EH (cell line): ENCODE results near the gene IRAK2.

Experiments used
- DNase-seq: peaks from one replicate; pipeline ENCODE4 v3.0.0-alpha.2; 2015; ENCODE audit warnings: low read depth

The IRAK2 gene

DNA sequence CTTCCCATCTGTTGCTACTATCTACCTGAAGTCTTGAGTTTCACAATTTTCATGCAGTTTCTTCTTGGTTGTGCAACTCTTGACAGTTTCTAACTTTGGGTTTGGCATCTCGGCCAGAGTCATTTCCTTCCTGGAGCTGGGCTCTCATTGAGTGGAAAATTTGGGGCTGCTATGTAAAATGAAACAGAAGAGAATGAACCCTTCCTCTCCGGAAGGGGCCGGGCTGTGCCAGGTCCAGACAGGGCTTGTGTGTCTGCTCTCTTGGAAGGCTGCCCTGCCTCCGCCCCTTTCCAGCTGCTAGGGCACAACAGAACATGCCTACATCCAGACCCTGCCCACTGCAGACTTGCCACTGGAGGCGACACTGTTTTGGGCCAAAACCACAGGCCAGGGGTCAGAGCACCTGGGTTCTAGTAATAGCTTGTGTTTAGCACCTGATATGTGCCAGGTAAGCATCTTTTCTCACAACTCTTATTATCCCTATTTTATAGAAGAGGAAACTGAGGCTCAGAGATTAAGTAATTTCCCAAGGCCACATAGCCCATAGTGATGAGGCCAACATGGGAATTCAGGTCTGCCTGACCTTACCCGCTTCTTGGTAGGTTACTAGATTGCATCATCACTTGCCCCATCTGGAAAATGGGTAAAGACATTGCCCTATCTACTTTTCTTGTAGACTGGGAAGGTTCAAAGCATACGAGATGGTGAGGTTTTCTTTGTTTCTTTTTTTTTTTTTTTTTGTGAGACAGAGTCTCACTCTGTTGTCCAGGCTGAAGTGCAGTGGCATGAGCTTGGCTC is 25.0 kb downstream of the IRAK2 start:
- peak; percentile 33 for DNase-seq

DNA sequence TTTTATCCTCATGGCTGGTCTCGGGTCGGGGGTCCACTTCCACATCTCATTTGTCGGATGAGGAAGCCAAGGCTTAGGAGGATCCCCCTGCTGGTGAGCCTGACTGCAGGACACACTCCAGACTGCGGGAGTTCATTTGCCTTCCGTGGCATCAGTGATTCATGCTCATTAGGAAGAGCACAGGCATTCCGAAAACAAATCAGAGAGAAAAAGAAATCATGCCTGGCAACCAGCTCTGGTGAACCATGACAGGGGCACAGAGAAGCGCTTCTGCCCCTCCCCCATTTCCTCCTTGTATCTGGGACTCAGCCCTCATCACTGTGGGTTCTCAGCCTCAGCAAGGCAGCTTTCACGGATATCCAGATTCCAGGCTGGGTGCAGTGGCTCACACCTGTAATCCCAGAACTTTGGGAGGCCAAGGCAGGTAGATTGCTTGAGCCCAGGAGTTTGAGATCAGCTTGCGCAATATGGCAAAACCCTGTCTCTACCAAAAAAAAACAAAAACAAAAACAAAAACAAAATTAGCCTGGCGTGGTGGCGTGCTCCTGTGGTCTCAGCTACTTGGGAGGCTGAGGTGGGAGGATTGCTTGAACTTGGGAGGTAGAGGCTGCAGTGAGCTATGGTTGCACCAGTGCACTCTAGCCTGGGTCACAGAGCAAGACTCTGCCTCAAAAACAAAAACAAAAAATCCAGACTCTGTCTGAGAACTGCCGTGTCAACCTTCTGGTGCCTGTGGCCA is 28.4 kb downstream of the IRAK2 start:
- DNase-seq, result peak; percentile 98

DNA sequence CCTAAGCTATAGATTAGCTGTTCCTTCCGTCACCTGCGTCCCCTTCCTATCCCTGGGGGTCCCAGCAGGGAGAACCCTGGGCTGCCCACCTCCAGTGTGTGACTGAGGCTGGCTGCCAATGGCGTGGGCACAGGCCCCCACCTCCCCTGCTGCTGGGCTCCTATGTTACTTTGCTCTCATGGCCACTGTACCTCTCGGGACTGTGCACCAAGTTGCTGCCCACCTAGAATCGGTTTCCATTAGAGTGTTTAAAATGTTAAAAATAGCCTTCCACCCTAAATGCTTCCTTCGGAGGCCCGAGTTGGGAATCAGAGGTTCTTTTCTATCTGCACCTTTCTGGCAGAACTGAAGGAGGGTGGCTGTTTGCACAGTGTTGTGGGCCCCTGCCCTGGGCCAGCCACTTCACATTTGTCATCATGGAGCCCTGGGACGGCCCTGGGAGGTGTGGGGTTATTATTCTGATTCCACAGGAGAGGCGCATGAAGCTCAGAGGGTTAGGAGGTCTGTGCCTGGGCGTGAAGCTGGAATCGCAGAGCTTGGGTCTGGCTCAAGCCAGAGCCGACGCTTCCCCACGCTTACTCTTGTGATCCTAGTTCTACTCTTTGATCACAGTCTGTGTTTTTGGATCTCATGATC is 29.1 kb downstream of the IRAK2 start:
- DNase-seq, result no peak

DNA sequence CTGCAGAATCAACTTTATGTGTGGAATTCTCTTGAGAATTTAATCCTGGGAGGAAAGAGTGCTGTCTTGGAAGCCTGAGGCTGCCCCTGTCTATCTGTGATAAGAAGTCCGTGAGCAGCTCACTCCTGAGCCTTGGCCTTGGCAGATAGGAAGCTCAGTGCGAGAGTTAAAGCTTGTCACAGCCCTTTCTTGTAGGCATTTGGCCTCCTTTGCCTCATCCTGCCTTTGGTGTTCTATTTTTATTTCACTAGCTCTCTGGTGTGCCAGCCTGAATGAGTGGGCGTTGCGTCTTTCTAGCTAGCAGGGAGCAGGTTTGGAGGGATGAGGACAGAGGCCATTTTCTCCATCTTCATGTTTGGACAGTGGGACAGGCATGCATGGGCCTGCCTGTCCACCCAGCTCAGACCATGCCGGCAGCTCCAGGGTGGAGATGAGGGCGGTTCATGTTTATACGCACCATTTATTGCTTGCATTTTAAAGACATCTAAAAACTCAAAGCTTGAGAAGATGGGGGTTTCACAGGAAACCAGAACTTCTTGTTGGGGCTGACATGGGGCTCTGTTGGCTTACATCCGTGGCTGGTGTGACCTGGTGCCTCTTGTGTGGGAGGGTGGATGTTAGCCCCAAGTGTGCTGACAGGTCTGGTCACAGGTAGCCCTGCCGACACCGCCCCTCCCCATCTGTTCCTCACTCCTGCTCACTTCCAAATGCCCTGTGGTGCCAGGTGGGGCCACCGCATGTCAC is 29.8 kb downstream of the IRAK2 start:
- peak; percentile 15 for DNase-seq

DNA sequence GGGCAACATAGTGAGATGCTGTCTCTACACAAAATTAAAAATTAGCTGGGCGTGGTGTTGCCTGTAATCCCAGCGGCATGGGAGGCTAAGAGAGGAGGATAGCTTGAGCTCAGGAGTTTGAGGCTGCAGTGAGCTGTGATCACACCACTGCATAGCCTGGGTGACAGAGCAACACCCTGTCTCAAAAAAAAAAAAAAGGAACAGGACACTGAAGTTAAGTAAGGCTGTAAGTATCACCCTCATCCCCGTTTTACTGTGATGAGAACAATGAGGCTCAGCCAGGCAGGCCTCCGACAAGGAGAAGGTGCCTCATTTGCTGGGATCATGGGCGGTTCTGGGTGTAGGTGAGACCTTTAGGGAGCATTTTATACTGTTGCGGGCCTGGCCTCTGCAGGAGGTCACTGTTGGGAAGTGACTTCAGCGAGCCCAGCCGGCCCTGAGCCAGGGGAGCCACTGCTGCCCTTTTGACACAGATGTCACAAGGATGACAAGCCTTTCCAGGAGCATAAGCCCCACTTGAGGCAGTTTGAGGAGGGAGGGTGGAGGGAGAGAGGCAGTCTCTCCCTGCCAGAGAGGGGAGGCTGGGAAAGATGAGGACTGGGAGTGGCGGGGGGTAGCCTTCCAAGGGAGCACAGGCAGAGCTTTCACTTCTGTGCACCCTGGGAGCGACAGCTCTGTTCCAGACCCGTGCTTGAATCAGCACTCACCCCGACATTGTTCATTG is 30.8 kb downstream of the IRAK2 start:
- no peak for DNase-seq

DNA sequence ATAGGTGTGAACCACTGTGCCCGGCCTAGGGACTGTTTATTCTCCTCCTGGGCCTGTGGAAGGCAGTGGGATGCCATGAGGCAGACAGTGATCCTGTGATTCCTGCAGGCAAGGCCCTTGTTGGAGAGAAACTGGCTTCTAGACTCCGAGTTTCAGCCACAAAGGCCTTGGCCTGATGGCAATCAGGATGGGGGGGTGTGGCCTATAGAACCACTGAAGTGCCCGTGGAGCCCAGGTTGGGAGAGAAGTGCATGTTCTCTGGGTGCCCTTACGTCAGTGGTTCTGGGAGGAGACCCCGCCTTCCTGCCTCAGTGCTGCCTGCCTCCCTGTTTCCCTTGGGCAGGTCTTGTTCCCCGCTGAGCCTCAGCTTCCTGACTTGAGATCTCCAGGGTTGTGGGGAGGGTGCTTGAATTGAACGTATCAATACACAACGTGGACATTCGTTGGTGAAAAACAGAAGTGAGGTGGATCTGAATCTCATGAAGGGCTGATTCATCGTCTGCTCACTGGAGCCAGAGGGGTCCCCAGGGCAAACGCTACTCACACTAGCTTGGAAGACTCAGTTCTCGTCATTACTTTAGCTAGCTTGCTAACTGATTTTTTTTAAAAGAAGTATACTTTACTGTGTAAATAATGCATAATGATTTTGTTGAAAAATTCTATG is 31.8 kb downstream of the IRAK2 start:
- DNase-seq, result peak; percentile 20

DNA sequence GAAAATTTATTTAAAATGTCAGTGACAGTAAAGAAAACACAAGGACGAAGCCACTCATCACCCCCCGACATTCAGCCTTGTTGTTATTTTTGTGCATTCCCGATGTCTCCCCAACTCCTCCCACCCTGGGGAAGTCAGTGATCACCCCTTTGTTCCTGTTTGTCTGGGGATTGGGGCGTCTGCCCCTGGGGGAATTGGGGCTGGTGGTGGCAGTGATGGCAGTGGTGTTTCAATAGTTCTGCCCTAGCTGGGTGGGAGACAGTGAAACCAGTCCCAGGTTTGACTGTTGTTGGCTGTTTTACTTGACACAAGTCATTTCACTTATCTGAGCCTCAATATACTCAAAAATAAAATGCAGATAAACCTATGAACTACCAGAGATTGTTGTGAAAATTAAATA is 33.5 kb downstream of the IRAK2 start:
- DNase-seq, result no peak

DNA sequence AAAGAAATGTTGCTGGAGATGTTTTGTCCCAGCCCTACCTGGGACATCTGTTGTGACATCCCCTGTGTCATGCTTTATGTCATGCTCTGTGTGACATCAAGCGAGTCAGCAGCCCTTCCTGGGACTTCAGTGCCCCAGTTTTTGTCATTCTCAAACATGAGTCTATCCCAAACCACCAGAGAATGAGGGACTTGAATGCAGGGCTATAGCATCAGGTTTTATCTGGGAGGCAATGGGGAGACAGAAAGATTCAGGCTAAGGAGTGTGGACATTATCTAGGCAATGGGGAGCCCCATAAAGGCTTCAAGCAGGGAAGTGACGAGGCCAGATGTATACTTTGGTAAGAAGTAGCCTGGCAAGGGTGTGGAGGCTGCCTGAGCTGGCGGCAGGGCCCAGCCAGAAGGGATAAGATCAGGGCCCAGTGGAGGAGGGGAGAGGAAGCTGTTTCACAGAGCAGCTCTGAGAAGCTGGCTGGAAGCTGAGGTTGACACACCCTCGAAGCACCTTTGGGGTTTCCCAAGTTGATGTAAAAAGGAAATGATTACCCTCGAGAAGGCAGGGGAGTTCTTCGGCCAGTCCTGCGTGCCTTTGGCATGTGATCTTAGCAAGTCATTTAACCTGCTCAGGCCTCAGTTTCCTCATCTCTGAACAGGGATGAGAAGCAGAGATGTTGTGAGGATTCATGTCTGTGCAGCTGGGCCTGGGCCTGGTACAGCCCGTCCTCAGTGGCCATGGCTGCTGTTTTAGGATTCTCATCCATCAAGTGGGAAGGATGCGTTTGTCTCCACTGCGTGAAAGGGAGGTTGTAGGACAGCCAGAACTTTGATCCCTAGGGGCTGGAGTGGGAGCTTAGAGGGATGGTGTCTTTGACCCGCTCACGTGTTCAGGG is 34.3 kb downstream of the IRAK2 start:
- peak; percentile 59 for DNase-seq

DNA sequence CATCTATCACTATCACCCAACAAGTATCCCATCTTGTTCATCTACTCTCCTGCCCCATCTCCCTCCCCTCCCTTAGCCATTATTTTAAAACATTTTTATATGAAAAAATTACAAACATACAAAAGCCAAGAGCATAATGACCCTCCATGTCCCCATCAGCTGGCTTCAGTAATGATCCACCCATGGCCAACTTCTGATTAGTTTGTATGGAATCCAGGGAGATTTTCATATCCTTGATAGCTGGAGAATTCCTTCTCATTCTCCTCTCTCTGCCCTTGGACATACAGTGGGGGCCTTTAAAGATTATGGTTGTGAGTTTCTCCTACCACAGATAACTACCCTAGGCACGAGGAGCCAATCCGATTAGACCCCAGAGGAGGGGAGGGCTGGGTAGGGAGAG is 40.2 kb downstream of the IRAK2 start:
- DNase-seq, result peak; percentile 51

DNA sequence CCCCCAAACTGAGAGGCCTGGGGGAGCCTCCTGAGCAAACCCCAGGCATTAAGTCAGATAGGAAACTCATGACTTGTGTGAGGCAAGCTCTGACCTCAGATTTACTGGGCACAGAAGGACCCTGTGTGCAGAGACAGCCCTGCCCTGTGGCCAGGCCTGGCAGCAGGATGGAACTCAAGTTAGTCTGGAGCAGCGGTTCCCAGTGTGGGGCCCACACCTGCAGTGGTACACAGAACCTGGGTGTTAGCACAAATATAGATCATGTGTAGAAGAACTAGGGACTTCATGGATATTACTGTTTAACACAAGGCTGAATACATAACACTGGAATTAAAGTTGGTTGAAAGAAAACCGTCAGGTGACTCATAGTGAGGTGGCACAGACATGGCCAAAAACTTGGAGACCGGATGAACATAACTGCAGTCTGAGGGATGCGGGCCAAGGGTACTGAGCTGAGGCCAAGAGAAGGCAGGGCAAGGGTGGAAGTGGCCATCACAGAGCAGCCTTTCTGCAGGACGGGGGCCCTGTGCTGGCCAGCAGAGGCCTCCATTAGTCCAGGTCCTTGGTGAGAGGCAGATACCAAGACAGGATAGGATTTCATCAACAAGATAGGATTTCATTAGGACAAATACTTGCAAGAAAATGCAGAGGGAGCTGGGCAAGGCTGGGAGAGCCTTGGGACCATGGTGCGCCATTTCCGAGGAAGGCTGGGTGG is 40.9 kb downstream of the IRAK2 start:
- peak; percentile 94 for DNase-seq

DNA sequence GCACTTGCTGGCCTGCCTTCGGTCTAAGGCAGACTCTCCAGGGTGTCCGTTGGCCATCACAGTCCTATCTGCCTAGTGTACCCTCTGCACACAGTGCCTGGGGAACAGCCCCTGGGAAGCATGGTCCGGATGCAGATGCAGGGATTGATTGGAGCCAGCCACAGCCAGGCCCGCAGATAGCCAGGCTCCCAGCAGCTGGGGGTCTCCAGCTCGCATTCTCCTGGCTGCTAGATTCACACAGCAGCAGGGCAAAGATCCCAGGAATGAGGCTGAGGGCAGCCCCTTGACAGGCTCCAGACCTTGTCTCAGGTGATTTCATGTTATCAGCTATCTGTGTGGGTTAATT is 41.4 kb downstream of the IRAK2 start:
- no peak for DNase-seq

DNA sequence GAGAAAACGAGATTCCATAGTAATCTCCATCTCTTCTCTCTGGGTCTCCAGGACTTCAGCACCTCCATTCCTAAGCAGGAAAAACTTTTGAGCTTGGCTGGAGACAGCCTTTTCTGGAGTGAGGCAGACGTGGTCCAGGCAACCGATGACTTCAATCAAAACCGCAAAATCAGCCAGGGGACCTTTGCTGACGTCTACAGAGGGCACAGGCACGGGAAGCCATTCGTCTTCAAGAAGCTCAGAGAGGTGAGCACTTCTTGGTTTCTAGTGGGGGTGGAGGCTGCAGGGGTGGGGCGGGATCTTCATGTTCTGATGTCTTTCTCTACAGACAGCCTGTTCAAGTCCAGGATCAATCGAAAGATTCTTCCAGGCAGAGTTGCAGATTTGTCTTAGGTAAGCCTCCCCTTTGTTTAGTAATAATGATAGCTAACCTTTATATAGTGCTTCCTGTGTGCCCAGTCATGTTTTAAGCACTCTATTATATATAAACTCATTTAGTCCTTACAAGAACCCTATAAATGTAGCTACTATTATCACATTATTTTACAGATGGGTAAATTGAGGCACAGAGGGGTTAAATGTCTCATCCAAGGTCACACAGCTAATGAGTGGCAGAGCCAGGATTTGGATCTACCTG is 48.6 kb downstream of the IRAK2 start:
- DNase-seq, result no peak

DNA sequence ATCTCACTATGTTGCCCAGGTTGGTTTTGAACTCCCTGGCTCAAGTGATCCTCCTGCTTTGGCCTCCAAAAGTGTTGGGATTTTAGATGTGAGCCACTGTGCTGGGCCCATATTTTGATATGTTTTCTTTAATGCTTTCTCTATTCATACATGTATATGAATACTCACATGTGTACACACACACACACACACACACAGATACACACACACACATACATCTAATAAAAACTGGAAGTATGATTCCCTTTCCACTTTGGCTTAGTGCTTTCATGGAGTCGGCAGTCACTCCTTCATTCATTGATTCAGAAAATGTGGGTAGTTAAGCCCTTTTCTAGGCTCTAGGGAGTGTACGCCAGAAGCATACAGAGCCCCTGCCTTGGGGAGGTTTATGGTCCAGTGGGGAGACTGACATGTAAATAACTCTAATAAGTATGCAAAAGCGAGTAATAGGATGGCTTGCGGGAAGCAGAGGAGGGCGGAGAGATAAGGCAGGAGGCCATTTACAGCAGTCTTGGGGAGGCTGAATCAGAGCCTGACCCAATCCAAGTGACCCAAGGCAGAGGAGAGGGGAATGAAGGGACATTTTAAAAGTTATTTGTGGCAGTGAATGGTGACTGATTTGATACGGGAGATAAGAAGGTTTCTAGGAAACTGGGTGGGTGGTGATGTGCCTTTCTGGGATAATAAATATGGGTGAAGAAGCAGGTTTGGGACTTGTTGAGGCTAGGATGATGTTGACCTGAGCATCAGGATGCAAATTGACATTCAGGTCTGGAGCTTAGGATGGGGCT is 51.1 kb downstream of the IRAK2 start:
- DNase-seq, result no peak

DNA sequence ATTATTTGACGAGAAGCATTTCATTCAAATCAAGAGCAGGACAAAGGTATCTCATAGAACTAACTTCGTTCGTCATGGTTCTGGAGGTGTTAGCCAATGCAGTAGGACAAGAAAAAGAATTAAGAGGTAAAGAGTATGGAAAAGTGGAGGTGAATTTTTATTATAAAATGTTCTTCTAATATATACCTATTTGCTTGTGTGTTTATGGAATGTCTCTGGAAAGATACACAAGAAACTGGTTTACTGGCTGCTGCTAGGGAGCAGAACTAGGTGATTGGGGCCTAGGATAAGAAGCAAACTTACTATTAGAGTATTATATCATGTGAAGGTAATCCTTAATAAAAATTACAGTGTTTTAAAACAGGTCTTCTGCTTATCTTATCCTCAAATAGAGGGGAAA is 52.6 kb downstream of the IRAK2 start:
- no peak for DNase-seq

DNA sequence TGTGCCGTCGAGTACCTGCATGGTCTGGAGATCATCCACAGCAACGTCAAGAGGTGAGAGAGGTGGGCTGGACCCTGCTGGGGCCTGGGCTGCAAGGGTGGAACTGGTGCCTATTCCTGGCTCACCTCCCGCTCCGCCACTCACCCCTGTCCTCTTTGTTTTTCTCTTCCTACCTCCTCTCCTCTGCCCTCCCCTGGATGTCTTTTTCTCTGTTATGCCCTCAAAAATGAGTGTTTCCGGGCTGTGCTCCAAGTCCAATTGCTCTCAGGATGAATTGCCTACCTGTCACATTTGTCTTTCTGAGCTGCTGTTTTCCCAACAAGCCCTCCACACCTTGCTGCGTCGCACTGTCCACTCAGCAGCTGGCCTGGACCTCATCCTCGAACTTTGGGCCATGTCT is 55.0 kb downstream of the IRAK2 start:
- DNase-seq, result no peak

DNA sequence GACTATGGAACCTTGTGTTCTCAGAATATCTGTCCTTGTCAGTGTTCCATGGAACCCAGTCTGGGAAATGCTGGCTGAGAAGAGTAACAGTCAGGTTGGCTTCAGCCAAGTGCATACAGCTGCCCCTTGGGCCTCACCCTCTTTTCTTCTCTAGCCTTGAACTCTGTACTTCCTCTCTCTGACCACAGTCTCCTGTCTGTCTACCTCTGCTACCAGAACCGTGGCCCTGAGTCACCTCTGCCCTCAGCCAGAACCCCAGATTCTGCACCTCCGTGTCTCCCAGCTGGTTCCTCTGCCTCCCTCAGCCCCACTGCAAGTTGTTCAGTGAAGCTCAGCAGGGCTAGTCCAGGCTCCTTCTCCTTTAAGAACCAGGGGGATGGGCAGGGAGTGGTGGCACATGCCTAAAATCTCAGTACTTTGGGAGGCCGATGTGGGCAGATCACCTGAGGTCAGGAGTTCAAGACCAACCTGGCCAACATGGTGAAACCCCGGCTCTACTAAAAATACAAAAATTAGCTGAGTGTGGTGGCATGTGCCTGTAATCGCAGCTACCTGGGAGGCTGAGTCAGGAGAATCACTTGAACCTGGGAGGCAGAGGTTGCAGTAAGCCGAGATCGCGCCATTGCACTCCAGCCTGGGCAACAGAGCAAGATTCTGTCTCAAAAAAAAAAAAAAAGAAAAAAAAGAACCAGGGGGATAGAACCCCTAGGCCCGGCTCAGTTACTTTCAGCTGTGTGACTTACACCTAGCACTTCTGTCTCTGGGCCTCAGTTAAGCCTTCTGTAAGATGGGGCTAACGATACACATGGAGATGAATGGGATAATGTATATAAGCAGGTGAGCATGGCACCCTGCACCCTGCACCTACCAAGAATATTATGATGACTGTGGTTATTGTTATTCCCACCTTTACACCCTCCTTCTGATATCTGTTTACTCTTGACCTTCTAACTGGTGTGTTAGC is 59.2 kb downstream of the IRAK2 start:
- no peak for DNase-seq
